ENCODE results near the gene KIAA1671.
"Not testable (repeated sequence)": the region's sequence is repeated elsewhere in the genome, so short reads cannot be mapped to it uniquely, and the experiment has no call there.

KIAA1671 gene

DNA sequence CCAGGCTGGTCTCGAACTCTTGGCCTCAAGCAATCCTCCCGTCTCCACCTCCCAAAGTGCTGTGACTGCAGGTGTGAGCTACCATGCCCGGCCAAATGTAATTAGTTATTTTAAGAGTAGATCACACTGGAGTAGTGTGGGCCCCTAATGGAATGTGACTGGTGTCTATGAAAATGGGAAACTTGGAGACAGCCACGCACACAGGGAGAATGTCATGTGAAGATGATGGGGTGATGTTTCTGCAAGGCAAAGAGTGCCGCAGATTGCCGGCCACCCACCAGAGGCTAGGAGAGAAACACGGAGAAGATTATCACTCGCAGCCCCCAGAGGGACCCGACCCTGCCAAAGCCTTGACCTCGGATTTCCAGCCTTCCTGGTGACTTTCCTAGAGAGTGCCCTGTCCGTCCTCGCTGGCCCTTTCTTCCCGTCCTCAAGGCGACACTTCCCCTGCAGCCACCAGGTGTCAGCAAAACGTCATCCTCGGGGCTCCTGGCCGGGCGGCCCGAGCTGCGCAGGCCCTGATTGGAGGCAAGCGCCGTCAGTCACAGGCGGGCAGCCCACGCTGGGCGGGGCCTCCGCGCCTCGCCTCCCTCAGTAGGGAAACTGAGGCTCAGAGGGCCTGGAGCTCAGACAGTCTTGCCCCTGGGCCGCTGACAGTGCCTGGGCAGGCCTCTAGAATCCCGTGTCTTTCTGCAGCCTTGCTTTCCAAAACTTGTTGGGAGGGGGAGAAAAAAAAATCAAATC lies 283.2 kb downstream of the KIAA1671 start:
- peak; percentile 83 for DNase-seq (ENCODE audit: low spot score)

DNA sequence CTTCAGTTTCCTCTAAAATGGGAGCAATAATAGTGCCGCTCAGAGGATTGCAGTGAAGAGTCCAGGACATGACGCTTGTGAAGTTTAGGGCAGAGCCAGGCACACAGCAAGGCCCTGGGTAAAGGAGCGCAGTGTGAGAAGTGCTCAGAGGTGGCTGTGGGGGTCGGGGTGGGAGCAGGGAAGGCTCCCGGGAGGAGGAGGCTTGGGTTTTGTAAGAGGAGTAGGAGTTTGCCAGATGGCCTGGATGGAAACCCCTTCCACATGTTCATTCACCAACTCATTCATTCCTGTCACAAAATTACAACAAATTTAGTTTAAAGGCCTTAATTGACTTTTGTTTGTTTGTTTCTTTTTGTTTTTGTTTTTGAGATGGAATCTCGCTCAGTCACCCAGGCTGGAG lies 283.9 kb downstream of the KIAA1671 start:
- DNase-seq (ENCODE audit: low spot score), result no peak

DNA sequence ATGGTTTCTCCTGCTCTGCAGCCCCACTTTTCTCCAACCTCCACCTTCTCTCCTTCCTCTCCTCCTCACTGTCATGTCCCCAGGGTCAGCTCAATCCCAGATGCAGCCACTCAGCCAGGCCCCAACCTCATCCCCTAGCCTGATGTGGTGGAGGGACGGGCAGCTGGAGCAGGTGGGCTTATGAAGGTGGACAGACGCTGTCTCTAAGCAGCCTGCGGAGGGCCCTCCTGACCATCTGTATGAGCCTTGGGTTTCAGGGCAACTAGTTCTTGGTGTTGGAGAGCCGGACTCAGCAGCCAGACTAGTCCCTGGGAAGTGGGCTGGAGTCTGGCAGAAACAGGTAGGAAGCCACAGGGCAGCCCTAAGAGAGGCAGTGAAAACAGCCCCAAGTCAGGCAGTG lies 285.0 kb downstream of the KIAA1671 start:
- no peak for DNase-seq (ENCODE audit: low spot score)

DNA sequence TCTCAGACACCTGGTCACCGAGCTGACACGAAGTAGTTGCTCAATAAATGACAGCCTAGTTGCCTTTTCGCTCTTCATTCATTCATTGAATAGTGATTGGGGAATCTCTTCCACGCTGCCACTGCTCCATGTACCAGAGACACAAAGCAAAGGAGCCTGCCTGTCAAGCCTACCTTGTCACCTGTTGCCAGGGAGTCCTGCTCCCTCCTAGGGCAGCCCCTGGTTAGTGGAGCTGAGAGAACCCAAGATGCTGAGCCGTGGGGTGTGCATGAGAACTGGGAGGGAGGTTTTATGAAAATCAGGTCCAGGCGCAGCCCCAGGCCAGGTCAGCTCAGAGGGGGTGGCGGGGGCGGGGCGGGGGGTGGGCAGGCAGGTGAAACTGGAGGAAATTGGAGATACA lies 285.5 kb downstream of the KIAA1671 start:
- not testable (repeated sequence) for DNase-seq (ENCODE audit: low spot score)
